Epithelial cell of prostate (primary cell): ENCODE measurements around the gene TSR1.

ENCODE experiments used
- DNase-seq: peaks from one replicate; pipeline ENCODE4 v3.0.0-alpha.2; 2011; ENCODE audit warnings: low read depth, low spot score
- H3K27ac ChIP-seq: fragments of 450-650 bp; 2 replicates; pipeline ENCODE4 v1.5.1; 2017; ENCODE audit warnings: mild to moderate bottlenecking

The TSR1 gene

GRCh38 chr17:2336215-2336851 is at the start of gene TSR1:
TSS of gene TSR1 (minus strand) at chr17:2336457. CDS start at chr17:2336427, 30 bp downstream.
- peak; percentile 59 for DNase-seq
- peak within 1 kb of the TSS; percentile 68 for H3K27ac ChIP-seq

GRCh38 chr17:2385240-2386210 is 49.3 kb upstream of the TSR1 start:
- peak overlapping the region; percentile 54 for H3K27ac ChIP-seq
- DNase-seq, result no peak

GRCh38 chr17:2384439-2385127 is 48.3 kb upstream of the TSR1 start:
- no peak overlapping the region for H3K27ac ChIP-seq
- DNase-seq, result no peak

- peak overlapping the region; percentile 36 for H3K27ac ChIP-seq
- no peak for DNase-seq
These were observed 47.4 kb upstream of the TSR1 start for GRCh38 chr17:2383628-2384167.

- no peak for DNase-seq
- H3K27ac ChIP-seq, result peak overlapping the region; percentile 17
These were observed 44.8 kb upstream of the TSR1 start for GRCh38 chr17:2380950-2381649.

- peak overlapping the region; percentile 17 for H3K27ac ChIP-seq
- DNase-seq, result no peak
These were observed 44.1 kb upstream of the TSR1 start for GRCh38 chr17:2380226-2380922.

- H3K27ac ChIP-seq, result no peak overlapping the region
These were observed 43.4 kb upstream of the TSR1 start for GRCh38 chr17:2379489-2380225.

GRCh38 chr17:2378905-2379304 is 42.6 kb upstream of the TSR1 start:
- no peak for DNase-seq
- H3K27ac ChIP-seq, result no peak overlapping the region

More at GRCh38 chr17:2379489-2380225, 43.4 kb upstream of the TSR1 start:
- no peak for DNase-seq

GRCh38 chr17:2377659-2378058 is 41.4 kb upstream of the TSR1 start:
- no peak for DNase-seq
- no peak overlapping the region for H3K27ac ChIP-seq

- no peak overlapping the region for H3K27ac ChIP-seq
- no peak for DNase-seq
These were observed 39.9 kb upstream of the TSR1 start for GRCh38 chr17:2376107-2376506.

GRCh38 chr17:2375406-2375805 is 39.1 kb upstream of the TSR1 start:
- H3K27ac ChIP-seq, result peak overlapping the region; percentile 16
- DNase-seq, result no peak

GRCh38 chr17:2374549-2375285 is 38.5 kb upstream of the TSR1 start:
- H3K27ac ChIP-seq, result peak overlapping the region; percentile 16
- DNase-seq, result no peak

GRCh38 chr17:2373179-2373578 is 36.9 kb upstream of the TSR1 start:
- no peak overlapping the region for H3K27ac ChIP-seq
- DNase-seq, result no peak

- no peak overlapping the region for H3K27ac ChIP-seq
- no peak for DNase-seq
These were observed 36.4 kb upstream of the TSR1 start for GRCh38 chr17:2372681-2373080.

- no peak for DNase-seq
- H3K27ac ChIP-seq, result no peak overlapping the region
These were observed 35.9 kb upstream of the TSR1 start for GRCh38 chr17:2372180-2372579.

GRCh38 chr17:2371183-2372130 is 35.2 kb upstream of the TSR1 start:
- no peak overlapping the region for H3K27ac ChIP-seq
- DNase-seq, result no peak

GRCh38 chr17:2370211-2370589 is 33.9 kb upstream of the TSR1 start:
- no peak for DNase-seq
- no peak overlapping the region for H3K27ac ChIP-seq
